HG02970 (cell line): Measurements from ENCODE around the gene PLAA.
"Not testable (repeated sequence)": the region's sequence is repeated elsewhere in the genome, so short reads cannot be mapped to it uniquely, and the experiment has no call there.

ENCODE experiments used
- ATAC-seq: cut with Tn5 transposase; IDR thresholded peaks from one replicate; pipeline ENCODE4 v1.9.1; 2021; ENCODE audit warnings: mild to moderate bottlenecking, moderate library complexity, moderate number of reproducible peaks; ENCODE audit not compliant: unreplicated experiment, low FRiP score

The PLAA gene

DNA sequence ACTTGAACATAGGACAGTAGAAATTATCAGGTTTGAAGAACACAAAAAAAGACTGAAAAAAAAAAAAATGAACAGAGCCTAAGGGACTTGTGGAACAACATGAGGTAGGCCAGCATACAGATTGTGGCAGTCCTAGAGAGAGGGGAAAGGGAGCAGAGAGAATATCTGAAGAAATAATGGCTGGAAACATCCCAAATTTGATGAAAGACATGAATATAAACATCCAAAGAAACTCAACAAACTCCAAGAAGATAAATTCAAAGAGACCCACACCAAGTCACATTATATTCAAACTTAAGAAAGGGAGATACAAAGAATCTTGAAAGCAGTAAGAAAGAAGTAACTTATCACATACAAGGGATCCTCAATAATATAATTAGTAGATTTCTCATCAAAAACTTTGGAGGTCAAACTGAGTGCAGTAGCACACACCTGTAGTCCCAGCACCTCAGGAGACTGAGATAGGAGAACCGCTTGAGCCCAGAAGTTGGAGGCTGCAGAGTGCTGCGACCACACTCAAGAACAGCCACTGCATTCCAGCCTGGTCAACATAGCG is 9.1 kb downstream of the PLAA start:
- ATAC-seq, result no peak

DNA sequence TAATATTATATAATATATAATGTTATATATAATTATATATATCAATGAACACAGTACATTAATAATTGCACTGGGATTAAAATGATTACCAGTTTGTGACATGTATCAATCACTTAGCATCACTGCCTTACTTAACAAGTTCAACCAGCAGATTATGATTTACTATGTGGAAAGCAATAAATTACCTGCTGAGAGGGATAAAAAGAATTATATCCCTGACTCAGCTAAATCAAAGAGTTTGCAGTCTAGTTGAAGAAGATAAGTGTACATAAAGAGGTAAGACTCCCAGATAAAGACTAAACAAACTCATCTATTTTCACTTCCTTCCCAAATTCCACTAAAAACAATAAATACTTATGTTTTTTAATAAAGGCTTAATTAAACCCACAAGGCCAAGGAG is 11.2 kb downstream of the PLAA start:
- no peak for ATAC-seq

DNA sequence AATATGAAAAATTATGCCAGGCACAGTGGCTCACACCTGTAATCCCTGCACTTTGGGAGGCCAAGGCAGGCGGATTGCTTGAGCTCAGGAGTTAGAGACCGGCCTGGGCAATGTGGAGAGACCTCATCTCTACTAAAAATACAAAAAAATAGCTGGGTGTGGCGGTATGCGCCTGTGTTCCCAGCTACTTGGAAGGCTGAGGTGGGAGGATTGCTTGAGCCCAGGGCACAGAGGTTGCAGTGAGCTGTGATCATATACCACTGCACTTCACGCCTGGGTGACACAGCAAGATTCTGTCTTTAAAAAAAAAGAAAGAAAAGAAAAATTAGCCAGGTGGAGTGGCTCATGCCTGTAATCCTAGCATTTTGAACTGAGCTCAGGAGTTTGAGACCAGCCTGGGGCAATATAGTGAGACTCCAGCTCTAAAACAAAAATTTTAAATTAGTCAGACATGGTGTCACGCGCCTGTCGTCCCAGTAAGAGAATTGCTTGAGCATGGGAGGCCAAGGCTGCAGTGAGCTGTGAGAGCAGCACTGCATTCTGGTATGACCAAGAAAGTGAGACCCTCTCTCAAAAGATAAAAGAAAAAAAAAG is 18.0 kb downstream of the PLAA start:
- ATAC-seq, result no peak

DNA sequence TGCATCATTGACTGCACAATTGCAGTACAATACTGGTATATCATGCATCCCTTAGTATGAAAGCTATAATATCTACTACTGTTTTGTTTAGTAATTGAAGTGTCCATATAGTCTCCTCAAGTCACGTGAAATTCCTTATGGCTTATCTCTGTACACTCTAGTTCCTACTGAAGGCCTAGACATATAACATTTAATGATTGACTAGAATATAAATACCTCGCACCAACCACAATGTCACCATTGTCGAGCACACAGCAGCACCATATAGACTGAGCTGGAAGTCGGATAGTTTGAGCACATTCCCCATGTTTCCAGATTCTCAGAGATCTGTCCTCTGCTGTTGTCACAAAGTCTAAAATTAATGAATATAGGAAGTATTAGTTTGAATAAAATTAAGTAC is 21.4 kb downstream of the PLAA start:
- no peak for ATAC-seq

DNA sequence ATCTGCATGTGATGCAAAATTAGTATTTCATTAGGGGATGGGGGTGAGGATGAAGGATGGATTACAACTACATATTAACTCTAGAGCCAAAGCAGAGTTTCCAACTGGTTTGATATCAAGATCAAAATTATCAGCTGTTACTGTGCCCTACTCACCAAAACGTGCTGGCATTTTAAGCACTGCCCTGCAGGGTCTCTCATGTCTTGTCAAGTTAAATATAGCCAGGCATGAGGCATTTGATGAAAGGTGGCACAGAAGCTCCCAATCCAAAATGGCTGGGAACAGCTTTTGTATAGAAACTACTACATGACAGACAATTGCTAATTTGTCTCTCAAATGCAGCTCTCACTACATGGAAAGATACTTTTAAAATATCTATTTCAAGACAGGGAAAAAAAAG is 27.3 kb downstream of the PLAA start:
- ATAC-seq, result no peak

DNA sequence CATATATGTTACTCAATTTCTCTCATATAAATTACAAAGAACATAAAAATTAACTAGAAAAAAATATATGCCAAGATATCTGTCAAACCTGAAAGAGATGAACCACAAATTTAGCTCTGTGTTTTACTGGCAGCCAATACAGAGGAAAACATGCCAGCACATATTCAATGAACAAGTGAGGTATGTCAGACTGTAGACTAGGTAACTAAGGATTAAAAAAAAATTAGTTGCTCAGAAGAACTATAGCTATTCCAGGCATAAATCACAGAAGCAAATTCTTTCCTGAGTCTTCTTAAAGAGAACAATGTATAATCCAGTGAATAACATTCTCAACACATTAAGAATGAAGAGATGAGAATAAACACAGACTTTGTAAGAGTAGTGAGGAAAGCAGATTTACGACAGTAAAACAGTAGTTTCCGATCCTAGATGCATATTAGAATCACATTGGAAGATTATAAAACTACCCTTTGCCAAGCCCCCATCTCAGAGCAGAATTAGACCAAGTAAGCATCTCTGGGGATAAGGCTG is 33.8 kb downstream of the PLAA start:
- no peak for ATAC-seq

DNA sequence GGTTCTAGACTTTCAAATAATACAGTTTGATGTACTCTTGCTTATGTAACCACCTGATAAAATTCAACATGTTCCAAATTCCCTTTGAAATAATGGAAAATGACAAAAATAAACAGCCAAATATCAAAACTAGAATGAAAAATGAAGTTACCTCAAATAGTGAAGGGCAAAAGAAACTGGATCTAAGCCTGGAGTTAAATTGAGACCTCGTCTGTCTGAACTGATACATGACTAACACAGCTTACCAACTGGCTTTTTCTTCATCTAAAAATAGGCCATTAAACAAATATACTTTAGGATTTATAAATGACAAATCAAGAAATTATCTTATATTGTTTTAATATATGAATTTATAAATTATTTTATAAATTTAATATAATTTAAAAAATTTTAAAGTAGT is 42.4 kb downstream of the PLAA start:
- ATAC-seq, result no peak

DNA sequence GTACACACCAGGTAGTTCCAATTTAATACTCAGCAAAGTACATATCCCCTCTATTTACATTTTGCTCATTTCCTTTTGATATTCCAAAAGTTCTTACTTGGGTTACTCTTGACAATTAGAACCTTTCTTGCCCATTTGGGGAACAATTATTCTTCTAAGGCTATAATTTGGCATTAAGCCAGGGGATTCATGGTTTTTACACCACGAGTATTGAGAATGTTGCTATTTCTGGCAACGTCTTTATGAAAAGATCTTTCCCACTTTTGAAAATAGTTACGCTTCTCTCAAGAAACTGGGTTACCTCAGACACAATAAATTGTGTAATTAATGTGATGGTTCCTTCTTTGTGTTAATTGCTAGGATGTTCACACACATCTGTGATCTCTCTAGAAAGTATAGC is 43.0 kb downstream of the PLAA start:
- no peak for ATAC-seq

DNA sequence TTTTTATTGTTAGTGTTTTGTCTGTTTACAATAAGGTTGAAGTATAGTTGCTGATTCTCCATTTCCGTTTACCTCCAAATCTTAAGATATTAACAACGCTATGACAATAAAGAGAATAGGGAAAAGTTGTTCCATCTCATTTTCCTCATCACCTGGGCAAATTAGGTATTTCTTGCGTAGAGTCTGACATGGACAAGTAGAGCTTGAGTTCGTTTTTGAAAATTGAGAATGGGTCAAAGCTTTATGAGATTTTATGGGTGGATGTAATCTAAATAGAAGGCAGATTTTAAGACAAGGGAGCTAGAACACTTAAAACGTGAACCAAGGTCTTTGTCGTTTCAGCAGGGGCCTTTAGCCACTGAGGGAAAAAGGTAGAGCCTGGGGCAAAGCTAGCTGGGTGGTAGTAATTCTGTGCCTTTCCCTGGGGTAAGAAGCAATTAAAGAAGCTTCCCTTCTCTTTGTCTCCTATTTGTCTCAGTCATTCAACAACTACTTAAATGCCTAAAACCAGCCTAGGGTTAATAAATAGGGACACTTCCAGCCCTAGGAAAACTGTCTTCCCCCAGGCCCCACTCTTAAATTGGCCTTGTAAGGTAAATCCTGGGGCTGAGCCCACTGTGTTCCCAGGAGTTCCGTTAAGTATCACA is 53.9 kb downstream of the PLAA start:
- ATAC-seq, result peak; percentile 1

DNA sequence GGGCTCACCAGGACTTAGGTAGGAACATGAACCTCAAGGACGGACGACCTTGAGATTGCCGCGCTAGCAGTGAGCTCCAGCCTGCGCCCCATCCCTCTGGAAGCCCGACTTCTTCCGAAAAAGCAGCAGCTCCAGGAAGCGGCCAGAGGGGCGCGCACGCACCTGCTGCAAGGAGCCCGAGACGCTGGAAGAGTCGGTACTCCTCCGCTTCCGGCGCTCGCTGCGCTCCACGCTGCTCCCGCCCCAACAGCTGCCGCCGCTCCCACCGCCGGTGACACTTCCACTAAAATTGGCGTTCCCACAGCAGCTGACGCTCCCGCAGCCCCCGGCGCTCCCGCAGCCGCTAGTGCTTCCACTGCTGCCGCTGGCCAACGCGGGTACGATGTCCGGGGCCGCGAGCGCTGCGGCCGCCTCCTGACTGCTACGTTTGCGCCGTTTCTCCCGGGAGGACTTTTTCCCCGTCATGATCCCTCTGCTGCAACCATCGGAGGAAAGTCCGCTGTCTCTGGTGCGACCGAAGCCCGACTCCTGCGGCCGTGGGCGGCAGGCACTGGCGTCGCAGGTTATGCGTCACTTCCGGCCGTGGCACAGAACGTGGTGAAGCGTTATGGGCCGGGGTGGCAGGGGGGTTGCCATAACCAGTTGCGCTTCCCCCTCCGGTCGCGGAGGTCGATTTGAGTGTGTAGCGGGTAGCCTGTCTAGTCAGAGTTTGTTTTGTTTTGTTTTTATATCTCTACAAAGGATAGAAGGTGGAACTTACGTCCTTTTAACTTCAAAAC is 54.6 kb downstream of the PLAA start, which contains the start of gene CAAP1:
Gene CAAP1, minus strand, starts transcription at position 552 of the 779 bp plus-strand sequence. Its CDS starts 87 bp downstream, at position 465.
- ATAC-seq, result peak; percentile 97

DNA sequence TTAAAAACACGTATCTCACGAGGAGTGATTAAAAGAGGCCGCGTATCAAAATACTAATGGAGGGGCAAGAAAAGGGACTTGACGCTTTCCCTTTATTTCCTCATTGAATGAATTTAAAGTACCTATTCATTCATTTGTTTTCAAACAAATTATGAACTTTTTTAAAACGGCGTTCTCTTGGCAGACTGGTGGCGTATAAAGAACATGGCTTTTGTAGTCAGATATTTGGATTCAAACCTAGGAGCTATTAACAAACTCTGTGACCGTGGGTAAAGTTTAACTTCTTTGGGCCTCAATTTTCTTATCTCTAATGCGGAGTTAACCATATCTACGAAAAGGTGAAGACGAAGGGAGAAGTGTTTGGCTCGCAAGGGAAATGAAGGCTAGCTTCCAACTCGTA is 55.3 kb downstream of the PLAA start:
- ATAC-seq, result no peak

DNA sequence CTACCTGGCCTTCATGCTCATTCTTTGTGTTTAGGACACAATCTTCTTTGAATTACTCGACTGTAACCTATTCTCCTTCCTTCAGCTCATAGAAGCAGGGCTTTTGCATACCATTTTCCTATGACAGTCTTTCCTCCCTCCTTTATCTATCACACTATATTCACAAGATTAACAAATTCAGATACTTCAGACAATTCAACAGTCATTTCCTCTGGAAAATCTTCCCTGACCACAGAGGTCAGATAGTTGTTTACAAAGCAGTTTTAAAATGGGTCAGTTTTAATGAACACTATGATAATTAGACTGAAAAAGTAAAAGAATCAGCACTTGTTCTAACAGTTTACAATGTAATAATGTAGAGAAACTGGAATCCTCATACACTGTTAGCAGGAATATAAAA is 58.8 kb downstream of the PLAA start:
- no peak for ATAC-seq

DNA sequence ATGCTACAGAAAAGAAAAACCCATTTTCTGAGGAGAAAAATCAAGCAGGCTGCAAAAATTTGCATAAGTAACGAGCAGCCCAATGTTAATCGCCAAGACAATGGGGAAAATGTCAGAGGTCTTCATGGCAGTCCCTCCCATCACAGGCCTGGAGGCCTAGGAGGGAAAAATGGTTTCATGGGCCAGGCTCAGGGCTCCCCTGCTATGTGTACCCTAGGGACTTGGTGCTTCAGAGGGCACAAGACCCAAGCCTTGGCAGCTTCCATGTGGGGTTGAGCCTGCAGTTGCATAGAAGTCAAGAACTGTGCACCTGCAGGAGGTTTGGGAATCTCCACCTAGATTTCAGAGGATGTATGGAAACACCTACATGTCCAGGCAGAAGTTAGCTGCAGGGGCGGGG is 64.9 kb downstream of the PLAA start:
- ATAC-seq, result no peak

DNA sequence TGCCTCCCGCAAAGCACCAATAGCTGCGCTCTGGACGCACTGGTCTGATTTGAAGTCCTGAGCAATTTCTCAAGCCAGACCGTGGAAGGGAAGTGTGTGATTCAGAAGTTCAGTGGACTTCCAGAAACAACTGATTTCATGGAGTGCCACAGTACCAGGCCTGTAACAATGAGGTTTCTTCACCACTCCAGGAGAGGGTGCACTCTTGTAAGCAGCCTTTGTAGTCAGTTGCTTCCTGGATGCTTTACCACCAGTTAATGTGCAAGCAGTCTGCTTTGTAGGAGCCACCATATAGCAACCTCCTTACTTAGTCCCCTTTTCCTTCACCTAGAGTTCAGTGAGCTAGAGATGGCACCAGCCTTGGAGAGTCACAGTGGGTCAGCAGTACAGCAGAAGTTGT is 66.8 kb downstream of the PLAA start:
- no peak for ATAC-seq

DNA sequence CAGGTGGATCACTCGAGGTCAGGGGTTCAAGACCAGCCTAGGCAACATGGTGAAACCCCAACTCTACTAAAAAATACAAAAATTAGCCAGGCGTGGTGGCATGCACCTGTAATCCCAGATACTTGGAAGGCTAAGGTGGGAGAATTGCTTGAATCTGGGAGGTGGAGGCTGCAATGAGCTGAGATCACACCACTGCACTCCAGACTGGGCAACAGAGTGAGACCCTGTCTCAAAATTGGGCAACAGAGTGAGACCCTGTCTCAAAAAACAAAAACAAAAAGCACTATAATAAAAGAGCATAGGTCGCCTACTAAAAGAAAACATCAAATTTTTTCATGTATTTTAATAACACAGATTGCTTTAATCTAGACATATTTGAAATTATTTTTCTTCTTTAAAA is 71.9 kb downstream of the PLAA start:
- not testable (repeated sequence) for ATAC-seq

DNA sequence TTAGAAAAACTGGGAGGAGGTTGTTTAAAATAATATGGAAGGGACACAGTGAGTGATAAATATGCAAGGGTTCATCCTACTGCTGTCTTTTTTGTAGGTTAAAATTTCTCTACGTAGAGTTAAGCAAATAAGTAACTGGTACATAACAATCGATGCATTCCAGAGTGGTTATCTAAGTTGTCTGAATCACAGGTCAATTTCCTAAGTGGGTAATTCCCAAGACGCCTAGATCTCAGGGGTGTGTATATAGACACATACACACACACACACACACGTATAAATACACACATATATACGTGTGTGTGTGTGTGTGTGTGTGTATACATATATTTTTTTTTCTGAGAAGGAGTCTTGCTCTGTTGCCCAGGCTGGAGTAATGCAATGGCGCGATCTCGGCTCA is 76.8 kb downstream of the PLAA start:
- no peak for ATAC-seq

DNA sequence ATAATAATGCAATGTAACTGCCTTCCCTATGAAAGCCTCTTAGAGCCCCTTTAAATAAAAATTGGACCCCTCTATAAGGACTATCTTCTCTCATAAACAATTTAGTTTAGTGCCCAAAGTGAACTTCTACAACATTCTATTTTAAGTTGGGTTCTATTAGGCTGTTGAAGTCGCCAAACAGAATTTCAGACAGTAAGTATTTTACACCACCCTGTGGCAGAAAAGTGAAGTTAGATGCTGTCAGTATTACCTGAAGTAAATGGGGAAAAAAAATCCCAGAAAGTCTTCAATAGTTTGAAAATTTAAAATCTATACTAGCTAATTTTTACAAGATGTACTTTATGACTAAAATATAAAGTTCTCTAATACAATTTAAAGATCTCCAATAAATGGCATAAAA is 84.0 kb downstream of the PLAA start:
- ATAC-seq, result no peak

DNA sequence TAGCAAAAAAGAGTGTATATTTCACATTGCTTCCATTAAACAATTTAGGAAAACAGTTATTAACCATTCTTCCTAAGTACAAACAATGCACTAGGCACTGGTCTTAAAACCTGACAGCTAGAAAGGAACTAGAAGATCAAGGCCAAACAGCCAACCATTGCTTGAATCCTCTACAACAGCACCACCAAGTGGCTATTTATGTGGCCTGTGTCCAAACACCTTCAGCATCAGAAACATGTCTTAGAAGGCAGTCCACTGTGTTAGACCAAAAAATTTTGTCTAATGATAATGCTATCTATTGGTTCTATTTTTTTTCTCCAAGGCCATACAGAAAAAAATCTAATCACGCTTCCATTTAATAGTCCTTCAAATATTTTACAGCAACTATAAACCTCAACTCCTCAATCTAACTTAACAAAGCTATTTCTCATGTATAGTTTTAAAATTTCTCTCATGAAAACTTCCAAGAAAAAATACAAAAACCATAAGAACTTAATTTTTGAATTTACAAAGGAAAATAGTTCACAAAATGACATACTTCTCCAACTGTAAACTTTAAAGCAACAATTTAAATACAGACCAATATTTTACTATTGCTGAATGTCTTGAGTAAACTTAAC is 90.5 kb downstream of the PLAA start:
- ATAC-seq, result peak; percentile 71
